IMR-90 (cell line): Measurements from ENCODE around the gene XRN1. TPM values are rescaled to one million over a fixed set of nuclear protein-coding genes. Genes with fewer than 3 reads are reported as not detected.

Experiments
- ATAC-seq: fragments of 200-7000 bp; cut with Tn5 transposase; 2 replicates; pipeline ENCODE4 v1.9.1; 2020; ENCODE audit warnings: low read depth, mild to moderate bottlenecking, moderate library complexity
- BruUV-seq: library from RNA; stranded (reverse); fragments of 400-500 nt; replicated peaks from 2 replicates; lab custom pipeline; 2021; lab: Mats Ljungman, UMichigan
- CTCF ChIA-PET: fragments of 300-600 bp; formaldehyde crosslinking; extraction: SDS; loops from one replicate; lab custom pipeline; 2021; ENCODE audit warnings: antibody characterized with exemption; lab: Yijun Ruan, JAX
- POLR2A ChIA-PET: fragments of 300-600 bp; sonication (Branson Sonifier 250); formaldehyde crosslinking; loops from one replicate; lab custom pipeline; 2022; ENCODE audit warnings: antibody characterized with exemption; ENCODE audit not compliant: unreplicated experiment; lab: Charles Lee
- DNase-seq: peaks from one replicate; pipeline ENCODE4 v3.0.0; 2013
- H2AFZ ChIP-seq: replicated peaks from 2 replicates; pipeline ENCODE3; 2013; ENCODE audit warnings: low read length, mild to moderate bottlenecking; ENCODE audit not compliant: poor library complexity
- H2AK5ac ChIP-seq: 2 replicates; pipeline ENCODE4 v1.6.1; 2013; ENCODE audit warnings: low read depth, low read length, inconsistent platforms
- H2AK9ac ChIP-seq: replicated peaks from 2 replicates; pipeline ENCODE3; 2013; ENCODE audit warnings: mild to moderate bottlenecking, low read depth, low read length, moderate library complexity; ENCODE audit not compliant: poor library complexity
- H2BK120ac ChIP-seq: 2 replicates; pipeline ENCODE4 v1.6.1; 2013; ENCODE audit warnings: low read depth, low read length, inconsistent platforms
- H2BK15ac ChIP-seq: 3 replicates; pipeline ENCODE4 v1.6.1; 2013; ENCODE audit warnings: low read depth, low read length, inconsistent platforms
- H2BK20ac ChIP-seq: 2 replicates; pipeline ENCODE4 v1.6.1; 2013; ENCODE audit warnings: low read depth, mild to moderate bottlenecking, inconsistent platforms, low read length, moderate library complexity
- H2BK5ac ChIP-seq: 2 replicates; pipeline ENCODE4 v1.6.1; 2013; ENCODE audit warnings: mild to moderate bottlenecking, low read depth, low read length, inconsistent platforms; ENCODE audit not compliant: poor library complexity, severe bottlenecking
- H3K14ac ChIP-seq: replicated peaks from 2 replicates; pipeline ENCODE4 v1.6.1; 2013; ENCODE audit warnings: low read depth, low read length, inconsistent platforms
- H3K18ac ChIP-seq: 2 replicates; pipeline ENCODE4 v1.6.1; 2013; ENCODE audit warnings: low read depth, low read length, control low read depth
- H3K23ac ChIP-seq: 2 replicates; pipeline ENCODE4 v1.6.1; 2013; ENCODE audit warnings: low read depth, low read length, inconsistent platforms
- H3K27ac ChIP-seq: 2 replicates; pipeline ENCODE4 v1.5.1; 2013; ENCODE audit warnings: mild to moderate bottlenecking, control low read depth, low read length; ENCODE audit not compliant: insufficient read depth
- H3K27me3 ChIP-seq: 2 replicates; pipeline ENCODE4 v1.6.1; 2013; ENCODE audit warnings: low read length; ENCODE audit not compliant: control insufficient read depth, insufficient read depth
- H3K36me3 ChIP-seq: 2 replicates; pipeline ENCODE4 v1.6.1; 2013; ENCODE audit warnings: low read length, mixed read lengths; ENCODE audit not compliant: control insufficient read depth, insufficient read depth
- H3K4ac ChIP-seq: 2 replicates; pipeline ENCODE4 v1.6.1; 2013; ENCODE audit warnings: low read depth, low read length, inconsistent platforms
- H3K4me1 ChIP-seq: 2 replicates; pipeline ENCODE4 v1.6.1; 2013; ENCODE audit warnings: low read length, mixed read lengths; ENCODE audit not compliant: control insufficient read depth, insufficient read depth
- H3K4me2 ChIP-seq: 2 replicates; pipeline ENCODE4 v1.6.1; 2013; ENCODE audit warnings: low read depth, mild to moderate bottlenecking, control low read depth, low read length, moderate library complexity
- H3K4me3 ChIP-seq: 2 replicates; pipeline ENCODE4 v1.5.1; 2013; ENCODE audit warnings: low read depth, mild to moderate bottlenecking, control low read depth, low read length, moderate library complexity; ENCODE audit not compliant: insufficient read depth
- H3K56ac ChIP-seq: 2 replicates; pipeline ENCODE4 v1.6.1; 2013; ENCODE audit warnings: low read length, inconsistent platforms; ENCODE audit not compliant: insufficient read depth; ENCODE audit errors: extremely low read depth
- H3K79me1 ChIP-seq, 2 experiments: 2 replicates each; pipeline ENCODE4 v1.6.1; 2013; ENCODE audit warnings: low read length in 2 of 2, inconsistent platforms in 1 of 2, low read depth in 1 of 2
- H3K9ac ChIP-seq: 2 replicates; pipeline ENCODE4 v1.6.1; 2013; ENCODE audit warnings: low read depth, low read length, control low read depth
- H3K9me1 ChIP-seq: 2 replicates; pipeline ENCODE4 v1.6.1; 2013; ENCODE audit warnings: low read length, inconsistent platforms; ENCODE audit not compliant: insufficient read depth
- H3K9me3 ChIP-seq: 2 replicates; pipeline ENCODE4 v1.6.1; 2013; ENCODE audit warnings: low read length; ENCODE audit not compliant: control insufficient read depth, insufficient read depth
- H4K20me1 ChIP-seq: 2 replicates; pipeline ENCODE4 v1.6.1; 2013; ENCODE audit warnings: low read length, inconsistent platforms; ENCODE audit not compliant: insufficient read depth
- H4K5ac ChIP-seq: 2 replicates; pipeline ENCODE4 v1.6.1; 2013; ENCODE audit warnings: mild to moderate bottlenecking, low read depth, low read length, control low read depth
- H4K8ac ChIP-seq, 2 experiments: 2 replicates each; pipeline ENCODE4 v1.6.1; 2013; ENCODE audit warnings: low read depth in 2 of 2, low read length in 2 of 2, control low read depth in 1 of 2, inconsistent platforms in 1 of 2
- H4K91ac ChIP-seq: 2 replicates; pipeline ENCODE4 v1.6.1; 2013; ENCODE audit warnings: low read depth, low read length, inconsistent platforms; ENCODE audit not compliant: insufficient read depth
- CHD1 ChIP-seq: IDR thresholded peaks from 2 replicates; pipeline ENCODE4 v1.6.1; 2012; ENCODE audit warnings: low read depth, low read length, improper control_type of control experiment
- ELK1 ChIP-seq: fragments of 150-350 bp; IDR thresholded peaks from 2 replicates; pipeline ENCODE4 v1.6.1; 2016; ENCODE audit warnings: low read depth, mild to moderate bottlenecking, low read length, moderate library complexity, borderline replicate concordance
- MAZ ChIP-seq: IDR thresholded peaks from 2 replicates; pipeline ENCODE4 v1.6.1; 2012; ENCODE audit warnings: low read depth, mild to moderate bottlenecking, low read length, improper control_type of control experiment, moderate library complexity, borderline replicate concordance
- WGBS, 2 experiments: methylation state at CpG; one replicate each; pipeline versions ENCODE4 v1.1.5 to v1.1.7; 2013; ENCODE audit warnings: missing lambda C conversion rate in 2 of 2; ENCODE audit not compliant: insufficient read length in 1 of 2; ENCODE audit errors: extremely low coverage in 2 of 2; 5-methylcytosine and 5-hydroxymethylcytosine counted together
- dilution Hi-C: fragments of 300-500 bp; cut with HindIII; formaldehyde crosslinking; loops from one replicate; pipeline ENCODE4 v1.14.3; 2018; ENCODE audit warnings: low sequenced_read_pairs; ENCODE audit not compliant: unreplicated experiment
- in situ Hi-C: fragments of 300-500 bp; cut with MboI; formaldehyde crosslinking; loops from 3 replicates; pipeline ENCODE4 v1.14.3; 2019; ENCODE audit warnings: low sequenced_read_pairs, inconsistent platforms, mixed read lengths
- intact Hi-C: fragments of 100-400 bp; cut with micrococcal nuclease; formaldehyde crosslinking; loops from 2 replicates; pipeline ENCODE4 v1.10.0; 2022
- polyA plus RNA-seq, 3 experiments: library from polyadenylated mRNA; depleted of rRNA; stranded (reverse); fragments of >200 nt; gene quantifications; 2 replicates each; pipeline ENCODE4 v1.2.3, GENCODE V29; 2012; ENCODE audit warnings: low replicate concordance in 1 of 3
- total RNA-seq: library from RNA; depleted of rRNA; stranded (reverse); fragments of >200 nt; gene quantifications from 2 replicates; pipeline ENCODE4 v1.2.3, GENCODE V29; 2012

XRN1 gene
- total and polyA plus RNA-seq, 2 of the 4 experiments (the other 2 are of a cell fraction), result 6.0 to 21.5 TPM

- no peak overlapping the region for H3K4ac ChIP-seq
- no peak overlapping the region for H3K4me3 ChIP-seq
- no peaks in the 10 kb centered on the region; the same call in 1 of the 2 replicates for H3K4me1 ChIP-seq
- H3K9ac ChIP-seq, result no peak overlapping the region
- H3K27ac ChIP-seq, result no peak overlapping the region
- H3K36me3 ChIP-seq, result no peaks in the 10 kb centered on the region
- no peak overlapping the region for H3K56ac ChIP-seq
- no peak overlapping the region for H3K23ac ChIP-seq
- H4K5ac ChIP-seq, result no peak overlapping the region
- H3K27me3 ChIP-seq, result no peaks in the 10 kb centered on the region
- CTCF ChIA-PET, result no interaction called here
- no peak overlapping the region for H3K4me2 ChIP-seq
- no TSS peak for BruUV-seq
- DNase-seq (no peak), ATAC-seq (no peak)
- peak overlapping the region; percentile 24; the same call in 1 of the 2 replicates for H2BK20ac ChIP-seq
- TF ChIP-seq MAZ (no peak), ELK1 (no peak), CHD1 (no peak)
- H4K20me1 ChIP-seq, result no peaks in the 10 kb centered on the region
- no peak overlapping the region for H2AK5ac ChIP-seq
- H4K91ac ChIP-seq, result no peak overlapping the region
- H2BK15ac ChIP-seq, result no peak overlapping the region
- no peaks in the 10 kb centered on the region for H3K9me3 ChIP-seq
- no peak overlapping the region for H2AFZ ChIP-seq
- dilution Hi-C loops, result no loop called here
- no peaks in the 10 kb centered on the region for H3K79me1 ChIP-seq
- no peak overlapping the region for H2AK9ac ChIP-seq
- no peak overlapping the region; the same call in 1 of the 2 replicates for H2BK120ac ChIP-seq
- no peak overlapping the region for H2BK5ac ChIP-seq
- H3K18ac ChIP-seq, result no peak overlapping the region
- in situ Hi-C loops, result no loop called here
- POLR2A ChIA-PET, result no interaction called here
- intact Hi-C loops, result no loop called here
- H4K8ac ChIP-seq, result no peak overlapping the region
- H3K14ac ChIP-seq, result no peak overlapping the region
- no peaks in the 10 kb centered on the region for H3K9me1 ChIP-seq
- no CpG with 5 or more reads among the region's 2 CpGs for WGBS, 2 experiments
Measured at GRCh38 chr3:142267269-142267668, 180.6 kb downstream of the XRN1 start.
